Activated CD8-positive, alpha-beta memory T cell treated with anti-CD3 and anti-CD28 coated beads, Interleukin-2, amount 50 U/mL, for 4 hours (primary cell): ENCODE results near the gene SORCS2.

ENCODE experiments used
- DNase-seq: peaks from one replicate; pipeline ENCODE4 v3.0.0-alpha.2; 2020

SORCS2 gene

GRCh38 chr4:7518871-7519637 is 326.7 kb downstream of the SORCS2 start:
- DNase-seq: no peak

- DNase-seq: no peak
These were observed 327.5 kb downstream of the SORCS2 start for GRCh38 chr4:7519638-7520376.

- no peak for DNase-seq
These were observed 329.3 kb downstream of the SORCS2 start for GRCh38 chr4:7521666-7522065.

- DNase-seq: no peak
These were observed 330.3 kb downstream of the SORCS2 start for GRCh38 chr4:7522452-7523220.

- DNase-seq: no peak
These were observed 331.2 kb downstream of the SORCS2 start for GRCh38 chr4:7523526-7523925.

- DNase-seq: no peak
These were observed 331.8 kb downstream of the SORCS2 start for GRCh38 chr4:7524064-7524682.

GRCh38 chr4:7524843-7525242 is 332.5 kb downstream of the SORCS2 start:
- no peak for DNase-seq

GRCh38 chr4:7526491-7526890 is 334.2 kb downstream of the SORCS2 start:
- no peak for DNase-seq

- no peak for DNase-seq
These were observed 334.7 kb downstream of the SORCS2 start for GRCh38 chr4:7526929-7527535.

GRCh38 chr4:7529368-7530080 is 337.2 kb downstream of the SORCS2 start:
- no peak for DNase-seq

GRCh38 chr4:7530082-7530481 is 337.7 kb downstream of the SORCS2 start:
- no peak for DNase-seq

- no peak for DNase-seq
These were observed 338.7 kb downstream of the SORCS2 start for GRCh38 chr4:7530932-7531639.

- DNase-seq: no peak
These were observed 339.3 kb downstream of the SORCS2 start for GRCh38 chr4:7531640-7531994.

GRCh38 chr4:7532043-7532442 is 339.7 kb downstream of the SORCS2 start:
- no peak for DNase-seq

GRCh38 chr4:7533267-7533666 is 340.9 kb downstream of the SORCS2 start:
- no peak for DNase-seq

- DNase-seq: no peak
These were observed 342.8 kb downstream of the SORCS2 start for GRCh38 chr4:7535094-7535493.

- DNase-seq: no peak
These were observed 343.3 kb downstream of the SORCS2 start for GRCh38 chr4:7535619-7536018.

GRCh38 chr4:7536876-7537275 is 344.5 kb downstream of the SORCS2 start:
- no peak for DNase-seq

- no peak for DNase-seq
These were observed 345.6 kb downstream of the SORCS2 start for GRCh38 chr4:7537853-7538400.

- DNase-seq: no peak
These were observed 346.2 kb downstream of the SORCS2 start for GRCh38 chr4:7538518-7538917.

- no peak for DNase-seq
These were observed 346.8 kb downstream of the SORCS2 start for GRCh38 chr4:7539186-7539585.
